Parathyroid adenoma (tissue), 2 donors: Measurements from ENCODE around the gene NPHP1.
"Not testable (repeated sequence)": the region's sequence is repeated elsewhere in the genome, so short reads cannot be mapped to it uniquely, and the experiment has no call there.

Experiments used
- H2AFZ ChIP-seq: fragments of 300-600 bp; sonication (generic); one replicate; pipeline ENCODE4 v1.7.0; 2017; ENCODE audit warnings: antibody characterized with exemption, mild to moderate bottlenecking
- H3K27ac ChIP-seq: fragments of 300-600 bp; sonication (generic); one replicate; pipeline ENCODE4 v1.7.0; 2017
- H3K27me3 ChIP-seq: fragments of 300-600 bp; sonication (generic); one replicate; pipeline ENCODE4 v1.7.0; 2017; ENCODE audit warnings: low read length; ENCODE audit not compliant: control insufficient read depth, insufficient read depth
- H3K36me3 ChIP-seq: fragments of 300-600 bp; sonication (generic); one replicate; pipeline ENCODE4 v1.7.0; 2017; ENCODE audit warnings: low read length; ENCODE audit not compliant: control insufficient read depth, insufficient read depth
- H3K4me1 ChIP-seq: fragments of 300-600 bp; sonication (generic); one replicate; pipeline ENCODE4 v1.7.0; 2017; ENCODE audit warnings: control low read depth
- H3K4me2 ChIP-seq: fragments of 300-600 bp; sonication (generic); one replicate; pipeline ENCODE4 v1.7.0; 2017; ENCODE audit warnings: low read length
- H3K4me3 ChIP-seq: fragments of 300-600 bp; sonication (generic); one replicate; pipeline ENCODE4 v1.7.0; 2017; ENCODE audit warnings: low read depth, low read length
- H3K79me2 ChIP-seq: fragments of 300-600 bp; sonication (generic); one replicate; pipeline ENCODE4 v1.7.0; 2017; ENCODE audit warnings: control low read depth
- H3K9ac ChIP-seq: fragments of 300-600 bp; sonication (generic); one replicate; pipeline ENCODE4 v1.7.0; 2017; ENCODE audit warnings: mild to moderate bottlenecking
- H3K9me3 ChIP-seq: fragments of 300-600 bp; sonication (generic); one replicate; pipeline ENCODE4 v1.7.0; 2017; ENCODE audit warnings: low read length; ENCODE audit not compliant: control insufficient read depth
- TF ChIP-seq, protein P1 (sequence below): fragments of 300-600 bp; sonication (generic); IDR thresholded peaks from one replicate; pipeline ENCODE4 v1.7.0; 2017; ENCODE audit warnings: antibody characterized with exemption, mild to moderate bottlenecking
- donor health status: primary hyperparathyroidism.

The NPHP1 gene

DNA sequence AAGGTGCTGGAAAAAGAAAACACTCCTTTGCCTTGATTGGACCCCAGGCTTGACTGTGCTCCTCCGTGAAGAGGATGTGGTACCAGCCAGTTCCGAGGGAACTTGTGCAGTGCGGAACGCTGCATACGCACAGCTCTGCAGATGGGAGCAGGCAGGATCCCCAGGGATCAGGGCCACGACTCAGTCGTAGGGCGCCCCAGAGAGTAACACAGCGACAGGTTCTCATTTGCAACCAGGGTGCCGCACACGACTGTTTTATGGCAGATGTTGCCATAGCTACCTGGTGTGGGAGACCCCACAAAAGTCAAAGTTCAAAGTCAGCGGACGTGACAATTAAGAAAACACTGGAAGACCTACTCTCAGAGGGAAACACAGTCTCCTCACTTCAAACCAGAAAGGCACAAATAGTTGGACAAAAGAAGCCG, 90.0 kb downstream of the NPHP1 start:
- no peaks in the 10 kb centered on the region for H3K9me3 ChIP-seq
- H3K4me3 ChIP-seq = peak overlapping the region; percentile 17
- H3K27me3 ChIP-seq = peaks cover 3% of the 10 kb centered on the region
- TF ChIP-seq, protein P1, sequence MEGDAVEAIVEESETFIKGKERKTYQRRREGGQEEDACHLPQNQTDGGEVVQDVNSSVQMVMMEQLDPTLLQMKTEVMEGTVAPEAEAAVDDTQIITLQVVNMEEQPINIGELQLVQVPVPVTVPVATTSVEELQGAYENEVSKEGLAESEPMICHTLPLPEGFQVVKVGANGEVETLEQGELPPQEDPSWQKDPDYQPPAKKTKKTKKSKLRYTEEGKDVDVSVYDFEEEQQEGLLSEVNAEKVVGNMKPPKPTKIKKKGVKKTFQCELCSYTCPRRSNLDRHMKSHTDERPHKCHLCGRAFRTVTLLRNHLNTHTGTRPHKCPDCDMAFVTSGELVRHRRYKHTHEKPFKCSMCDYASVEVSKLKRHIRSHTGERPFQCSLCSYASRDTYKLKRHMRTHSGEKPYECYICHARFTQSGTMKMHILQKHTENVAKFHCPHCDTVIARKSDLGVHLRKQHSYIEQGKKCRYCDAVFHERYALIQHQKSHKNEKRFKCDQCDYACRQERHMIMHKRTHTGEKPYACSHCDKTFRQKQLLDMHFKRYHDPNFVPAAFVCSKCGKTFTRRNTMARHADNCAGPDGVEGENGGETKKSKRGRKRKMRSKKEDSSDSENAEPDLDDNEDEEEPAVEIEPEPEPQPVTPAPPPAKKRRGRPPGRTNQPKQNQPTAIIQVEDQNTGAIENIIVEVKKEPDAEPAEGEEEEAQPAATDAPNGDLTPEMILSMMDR = no peak
- no peak overlapping the region for H3K9ac ChIP-seq
- H3K27ac ChIP-seq = peak overlapping the region; percentile 0
- H3K36me3 ChIP-seq = no peaks in the 10 kb centered on the region
- H3K4me2 ChIP-seq = peak overlapping the region; percentile 29
- H3K79me2 ChIP-seq = no peaks in the 10 kb centered on the region
- H2AFZ ChIP-seq = peak overlapping the region; percentile 71
- H3K4me1 ChIP-seq = peaks cover 3% of the 10 kb centered on the region

GRCh38 chr2:110113961-110114591, 90.7 kb downstream of the NPHP1 start:
- peaks cover 3% of the 10 kb centered on the region for H3K4me1 ChIP-seq
- peaks cover 3% of the 10 kb centered on the region for H3K27me3 ChIP-seq
- H3K79me2 ChIP-seq = no peaks in the 10 kb centered on the region
- H3K27ac ChIP-seq = peak overlapping the region; percentile 35
- H3K4me3 ChIP-seq = no peak overlapping the region
- TF ChIP-seq, protein P1 = no peak
- H2AFZ ChIP-seq = no peak overlapping the region
- no peaks in the 10 kb centered on the region for H3K9me3 ChIP-seq
- no peak overlapping the region for H3K9ac ChIP-seq
- H3K4me2 ChIP-seq = peak overlapping the region; percentile 28
- H3K36me3 ChIP-seq = no peaks in the 10 kb centered on the region

GRCh38 chr2:110108291-110108690, 96.5 kb downstream of the NPHP1 start:
- H3K27me3 ChIP-seq, H3K9me3 ChIP-seq, H3K36me3 ChIP-seq, H3K79me2 ChIP-seq, H3K4me1 ChIP-seq, H3K4me2 ChIP-seq, H3K4me3 ChIP-seq, H3K9ac ChIP-seq, H3K27ac ChIP-seq, H2AFZ ChIP-seq: not testable (repeated sequence)

DNA sequence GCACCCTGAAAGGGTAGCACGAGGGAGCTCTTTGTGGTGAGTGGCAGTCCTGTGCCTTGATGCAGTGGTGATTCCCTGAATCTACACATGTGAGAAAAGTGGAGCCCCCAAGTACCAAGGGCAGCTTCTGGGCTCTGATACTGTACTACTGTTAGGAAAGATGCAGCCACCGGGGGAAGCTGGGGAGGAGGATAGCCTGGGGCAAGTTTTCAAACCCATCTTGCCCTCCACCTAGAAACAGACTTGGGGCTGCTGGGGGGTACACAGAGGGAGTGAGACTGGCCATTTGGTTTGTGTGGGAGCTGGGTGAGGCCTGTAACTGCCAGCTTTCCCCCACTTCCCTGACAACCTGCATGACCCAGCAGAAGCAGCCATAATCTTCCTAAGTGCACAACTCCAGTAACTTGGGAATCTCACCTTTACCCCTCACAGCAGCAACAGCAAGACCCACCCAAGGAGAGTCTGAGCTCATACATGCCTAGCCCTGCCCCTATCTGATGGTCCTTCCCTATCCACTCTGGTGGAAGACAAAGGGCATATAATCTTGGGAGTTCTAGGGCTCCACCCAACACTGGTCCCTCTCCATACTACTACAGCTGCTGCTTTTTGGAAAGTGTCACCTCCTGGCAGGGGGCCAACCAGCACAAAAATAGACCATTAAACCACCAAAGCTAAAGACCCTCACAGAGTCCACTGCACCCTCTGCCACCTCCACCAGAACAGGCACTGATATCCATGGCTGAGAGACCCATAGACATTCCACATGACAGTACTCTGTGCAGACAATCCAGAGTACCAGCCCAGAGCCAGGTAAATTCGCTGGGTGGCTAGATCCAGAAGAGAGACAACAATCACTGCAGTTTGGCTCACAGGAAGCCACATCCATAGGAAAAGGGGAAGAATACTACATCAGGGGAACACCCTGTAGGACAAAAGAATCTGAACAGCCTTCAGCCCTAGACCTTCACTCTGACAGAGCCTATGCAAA, 97.4 kb downstream of the NPHP1 start:
- no peak overlapping the region for H3K9ac ChIP-seq
- no peaks in the 10 kb centered on the region for H3K79me2 ChIP-seq
- H3K4me3 ChIP-seq = no peak overlapping the region
- H3K27ac ChIP-seq = no peak overlapping the region
- no peaks in the 10 kb centered on the region for H3K9me3 ChIP-seq
- H3K27me3 ChIP-seq = no peaks in the 10 kb centered on the region
- TF ChIP-seq, protein P1 = no peak
- H3K4me1 ChIP-seq = peaks cover 2% of the 10 kb centered on the region
- H3K36me3 ChIP-seq = no peaks in the 10 kb centered on the region
- H3K4me2 ChIP-seq = no peak overlapping the region
- no peak overlapping the region for H2AFZ ChIP-seq

DNA sequence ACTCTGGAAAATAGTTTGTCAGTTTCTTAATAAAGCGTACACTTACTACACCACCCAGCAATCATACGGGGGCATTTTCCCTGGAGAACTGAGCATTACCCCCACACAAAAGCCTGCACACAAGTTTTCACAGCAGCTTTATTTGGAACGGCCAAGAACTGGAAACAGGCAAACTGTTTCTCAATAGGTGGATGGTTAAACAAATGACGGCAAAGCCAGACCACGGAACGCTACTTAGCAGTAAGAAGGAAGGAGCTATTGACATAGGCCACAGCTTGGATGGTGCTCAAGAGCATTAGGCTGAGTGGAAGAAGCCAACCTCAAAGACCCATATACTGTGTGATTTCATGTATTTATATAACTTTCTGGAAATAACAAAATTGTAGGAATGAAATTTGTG, 98.2 kb downstream of the NPHP1 start:
- H2AFZ ChIP-seq = no peak overlapping the region
- H3K79me2 ChIP-seq = no peaks in the 10 kb centered on the region
- no peaks in the 10 kb centered on the region for H3K36me3 ChIP-seq
- H3K27me3 ChIP-seq = no peaks in the 10 kb centered on the region
- H3K9me3 ChIP-seq = no peaks in the 10 kb centered on the region
- H3K4me1 ChIP-seq = peaks cover 2% of the 10 kb centered on the region
- H3K9ac ChIP-seq = no peak overlapping the region
- H3K27ac ChIP-seq = no peak overlapping the region
- TF ChIP-seq, protein P1 = no peak
- no peak overlapping the region for H3K4me2 ChIP-seq
- H3K4me3 ChIP-seq = no peak overlapping the region
